COLO668 (cell line): ENCODE results near the gene JPH2.
A peak's percentile ranks its signal among the peaks of the same experiment; 100 is the strongest.
"Not testable (repeated sequence)": the region's sequence is repeated elsewhere in the genome, so short reads cannot be mapped to it uniquely, and the experiment has no call there.

ENCODE experiments used
- DNase-seq: peaks from one replicate; lab custom pipeline; 2025; ENCODE audit not compliant: unreplicated experiment; lab: John Stamatoyannopoulos, UW

The JPH2 gene

DNA sequence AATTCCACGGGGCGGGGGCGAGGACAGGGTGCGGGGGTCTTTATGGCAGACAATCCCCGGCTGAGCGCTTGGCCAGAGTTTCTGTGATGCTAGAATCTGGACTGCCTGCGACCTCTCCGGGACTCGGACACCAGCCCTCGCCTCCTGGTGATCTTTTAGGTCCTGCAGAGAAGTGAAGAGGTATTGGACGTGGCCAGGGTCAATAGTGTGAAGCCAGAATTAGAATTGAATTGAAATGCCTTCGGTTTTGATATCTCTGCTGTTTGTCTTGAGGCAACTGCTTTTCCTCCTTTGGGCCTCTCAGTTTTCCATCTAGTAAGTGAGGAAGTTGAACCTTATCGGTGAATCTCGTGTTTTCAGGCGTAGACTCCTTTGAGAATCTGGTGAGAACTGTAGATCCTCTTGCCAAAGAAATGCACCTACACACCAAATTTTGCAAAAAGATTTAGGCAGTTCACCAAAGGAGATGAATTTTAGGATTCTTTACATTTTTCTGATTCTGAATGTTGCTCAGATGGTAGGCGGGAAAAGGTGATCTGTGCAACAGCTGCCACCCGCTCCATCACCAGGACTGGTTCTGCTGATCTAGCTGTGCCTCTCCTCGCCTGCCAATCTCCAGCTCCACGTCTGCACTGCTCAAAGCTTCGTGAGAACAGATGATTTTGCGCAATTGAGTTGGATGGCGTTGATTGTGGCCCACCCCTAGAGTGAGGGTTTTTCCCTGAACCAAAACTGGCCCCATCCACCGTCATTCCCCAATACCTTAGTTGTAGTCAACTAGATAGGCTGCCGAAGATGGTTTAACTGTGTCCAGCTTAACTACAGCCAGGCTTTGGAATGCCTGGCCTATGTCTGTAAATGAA, 24.4 kb upstream of the JPH2 start:
- DNase-seq, result peak; percentile 33

DNA sequence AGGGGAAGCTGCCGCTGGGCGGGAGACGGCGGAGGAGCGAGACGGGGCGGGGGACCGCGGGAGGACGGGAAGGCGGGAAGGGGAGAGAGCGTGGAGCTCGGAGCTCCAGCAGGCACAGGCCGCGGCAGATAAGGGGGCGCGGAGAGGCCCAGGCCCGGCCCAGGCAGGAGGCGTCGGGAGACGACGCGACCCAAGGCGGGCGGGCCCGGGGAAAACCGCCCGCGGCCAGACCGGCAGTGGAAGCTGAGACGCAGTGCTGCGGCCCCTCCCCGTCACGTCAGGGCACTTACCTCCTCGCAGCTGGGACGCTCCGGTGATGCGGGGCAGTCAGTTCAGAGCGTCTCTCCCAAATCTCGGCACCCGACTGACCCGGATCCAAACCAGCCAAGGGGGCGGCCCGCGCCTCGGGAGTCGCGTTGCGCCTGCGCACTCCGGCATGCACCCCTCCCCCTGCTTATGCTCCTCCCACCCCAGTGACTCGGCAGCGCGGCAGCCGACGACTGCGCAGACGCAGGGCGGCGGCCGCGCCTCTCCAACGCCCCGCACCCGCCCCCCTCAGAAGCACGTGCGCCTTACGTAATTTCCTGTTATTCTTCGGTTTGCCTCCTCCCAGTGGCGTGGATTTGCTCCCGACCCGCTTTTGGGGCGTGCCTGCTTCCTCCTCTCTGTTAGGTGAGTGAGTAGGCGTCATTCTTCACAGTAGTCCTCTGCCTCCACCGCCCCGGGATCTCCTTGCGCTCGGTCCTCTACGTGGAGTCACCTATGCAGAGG, 23.6 kb upstream of the JPH2 start, which contains the start of gene OSER1:
Gene OSER1 (minus strand): TSS at position 366 of the 771 bp plus-strand sequence. CDS start 3,814 bp downstream, outside the sequence.
- DNase-seq, result peak; percentile 98

DNA sequence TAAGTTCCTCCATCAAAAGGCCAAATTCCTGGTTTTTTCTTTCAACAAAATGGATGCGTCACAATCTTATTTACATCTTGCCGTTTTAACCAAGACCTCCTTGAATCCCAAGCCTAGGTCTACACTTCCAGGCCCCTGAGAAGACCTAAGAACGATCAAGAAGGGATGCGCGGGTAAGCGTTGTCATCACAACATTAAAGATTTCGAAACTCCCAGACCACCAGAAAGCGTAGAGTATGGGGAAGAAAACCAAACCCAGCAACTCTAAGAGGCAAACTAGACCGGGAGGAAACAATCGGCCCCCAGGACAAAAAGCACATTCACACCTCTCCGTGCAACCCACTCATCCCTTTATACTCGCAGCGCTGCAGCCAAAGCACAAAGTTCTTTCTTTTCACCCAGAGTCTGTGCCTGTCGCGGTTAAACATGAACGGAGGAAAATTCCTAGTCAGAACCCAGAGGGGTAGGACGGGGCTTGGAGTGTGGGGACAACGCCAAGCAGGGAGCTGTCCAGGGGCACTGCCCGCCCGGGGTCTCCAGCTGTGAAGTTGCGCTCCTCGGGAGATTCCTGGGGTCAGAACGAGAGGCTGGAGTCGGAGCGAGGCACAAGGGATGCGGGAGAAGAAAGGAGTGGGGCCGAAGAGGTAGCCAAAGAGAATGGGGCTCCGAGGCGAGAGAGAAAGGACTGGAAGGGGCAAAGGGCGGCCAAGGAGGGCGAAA, 22.9 kb upstream of the JPH2 start:
- no peak for DNase-seq

DNA sequence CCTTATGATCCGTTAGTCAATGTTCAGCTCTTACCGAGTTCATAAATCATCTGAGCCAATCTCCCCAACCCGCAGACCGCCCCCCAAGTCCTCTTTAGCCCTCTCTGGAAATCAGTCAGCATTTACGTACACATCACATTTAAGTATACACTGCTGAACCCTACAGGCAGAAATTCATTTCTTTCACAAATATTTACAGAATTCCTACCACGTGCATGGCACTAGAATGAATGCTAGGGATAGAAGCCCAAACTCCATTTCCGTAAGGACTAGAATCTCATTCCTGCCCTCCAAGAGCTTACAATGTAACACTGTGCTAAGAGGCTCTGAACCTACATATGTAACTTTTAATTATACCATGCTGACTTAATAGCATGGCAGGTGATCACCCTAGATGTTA, 21.8 kb upstream of the JPH2 start:
- no peak for DNase-seq

DNA sequence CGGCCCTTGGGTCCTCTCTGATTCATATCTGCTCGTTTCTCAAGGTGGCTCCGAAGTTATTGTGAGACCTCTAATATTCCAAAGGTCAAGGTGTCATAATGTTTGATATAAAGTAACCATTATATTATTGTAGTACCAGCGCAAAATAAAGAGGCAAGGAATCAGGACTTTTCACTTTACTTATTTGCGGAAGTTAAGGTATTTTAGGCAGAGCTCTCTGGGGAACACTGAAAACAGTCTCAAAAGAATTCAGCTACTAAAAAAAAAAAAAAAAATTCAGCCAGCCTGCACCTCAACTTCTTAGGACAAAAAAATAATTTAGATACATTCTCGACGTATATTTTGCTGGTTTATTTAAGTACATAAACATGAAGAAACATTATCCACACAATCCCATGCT, 21.2 kb upstream of the JPH2 start:
- no peak for DNase-seq

DNA sequence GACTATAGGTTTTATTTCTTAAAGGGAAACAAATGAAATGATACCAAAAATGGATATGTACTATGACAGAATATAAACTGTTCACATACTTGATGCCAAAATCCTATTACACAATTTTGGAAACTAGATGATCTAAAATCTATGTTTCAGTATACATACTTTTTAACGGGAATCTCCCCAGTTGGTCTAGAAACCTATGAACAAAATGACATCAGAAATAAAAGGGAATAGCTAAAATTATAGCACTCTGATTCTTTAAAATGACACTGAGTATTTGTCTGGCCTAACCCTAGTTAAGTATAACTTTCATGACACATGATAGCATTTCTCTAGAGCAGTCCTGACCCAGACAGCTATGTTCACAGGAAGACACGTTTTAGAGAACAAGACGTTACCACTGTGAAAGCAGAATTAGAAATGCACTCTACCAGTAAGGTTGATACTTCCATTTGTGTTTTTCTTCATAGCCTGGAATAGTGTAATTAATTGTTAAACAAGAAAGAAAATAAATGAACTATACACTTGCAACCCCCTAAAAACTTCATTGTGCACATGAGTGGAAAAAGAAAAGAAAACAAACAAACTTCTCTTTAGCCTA, 20.2 kb upstream of the JPH2 start:
- no peak for DNase-seq

DNA sequence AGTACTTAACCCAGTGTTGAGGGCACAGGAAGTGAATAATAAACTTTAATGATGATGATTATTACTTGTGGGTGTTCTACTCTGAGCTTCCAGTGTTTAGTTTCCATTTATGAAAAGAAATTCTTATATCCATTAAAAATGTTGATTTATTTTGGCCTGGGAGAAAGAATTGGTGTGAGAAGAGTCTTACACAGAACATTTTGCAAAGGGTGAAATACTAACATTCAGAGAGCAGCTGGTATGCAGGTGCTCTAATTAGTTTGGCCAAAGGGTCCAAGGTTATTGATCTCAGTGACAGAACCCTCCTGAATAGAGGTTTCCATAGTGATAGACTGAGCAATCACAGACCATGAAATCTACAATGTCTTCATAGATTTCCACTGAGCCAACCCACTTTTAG, 19.1 kb upstream of the JPH2 start:
- no peak for DNase-seq

DNA sequence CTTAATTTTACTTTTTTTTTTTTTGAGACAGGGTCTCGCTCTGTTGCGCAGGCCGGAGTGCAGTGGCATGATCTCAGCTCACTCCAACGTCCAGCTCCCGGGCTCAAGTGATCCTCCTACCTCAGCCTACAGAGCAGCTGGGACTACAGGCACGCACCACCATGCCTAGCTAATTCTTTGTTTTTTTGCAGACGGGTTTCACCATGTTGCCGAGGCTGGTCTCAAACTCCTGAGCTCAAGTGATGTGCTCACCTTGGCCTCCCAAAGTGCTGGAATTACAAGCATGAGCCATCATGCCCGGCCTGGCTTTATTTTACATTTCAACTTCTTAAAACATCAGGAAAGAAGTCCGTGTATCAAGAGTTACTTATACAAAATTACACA, 17.8 kb upstream of the JPH2 start:
- DNase-seq, result no peak

DNA sequence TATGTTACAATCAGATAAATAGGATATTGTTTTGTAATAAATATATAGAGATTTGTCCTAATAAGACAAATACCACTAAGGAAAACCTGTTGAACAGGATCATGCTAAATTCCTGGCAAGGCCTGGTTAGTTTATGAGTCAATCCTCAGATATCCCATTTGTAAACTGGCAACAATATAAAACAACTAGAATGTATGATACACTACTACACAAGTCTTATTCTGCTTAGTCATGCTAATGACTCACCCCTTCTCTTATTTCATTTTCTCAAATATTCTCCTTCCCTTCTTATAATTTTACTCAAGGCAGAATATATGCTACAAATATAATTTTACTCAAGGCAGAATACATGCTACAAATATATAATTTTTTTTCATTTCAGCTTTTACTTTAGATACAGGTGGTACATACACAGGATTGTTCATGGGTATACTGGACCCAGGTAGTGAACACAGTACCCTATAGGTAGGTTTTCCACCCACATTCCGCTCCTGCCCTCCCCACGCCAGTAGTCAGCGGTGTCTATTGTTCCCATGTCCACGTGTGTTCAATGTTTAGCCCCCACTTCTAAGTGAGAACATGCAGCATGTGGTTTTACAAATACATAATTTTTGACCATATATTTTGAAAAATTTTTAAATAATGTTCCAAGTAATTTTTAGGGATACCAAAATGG, 17.3 kb upstream of the JPH2 start:
- no peak for DNase-seq

DNA sequence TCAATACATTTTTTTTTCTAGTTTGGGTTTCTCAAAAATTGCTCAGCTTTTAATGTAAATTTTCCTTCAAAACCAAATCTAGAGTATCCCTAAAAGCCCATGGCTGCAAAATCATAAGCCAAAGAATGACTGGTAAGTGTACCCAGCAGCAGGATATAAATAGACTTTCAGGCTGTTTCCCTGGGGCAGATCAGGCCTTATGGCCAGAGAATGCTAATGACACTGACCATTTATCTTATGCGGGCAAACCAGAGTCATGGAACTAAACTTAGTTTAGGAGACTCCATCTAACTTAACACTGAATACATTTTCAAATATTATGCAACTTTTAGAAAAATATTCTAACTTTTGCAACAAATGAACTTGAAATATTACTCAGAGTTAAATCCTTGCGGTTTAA, 16.2 kb upstream of the JPH2 start:
- no peak for DNase-seq

DNA sequence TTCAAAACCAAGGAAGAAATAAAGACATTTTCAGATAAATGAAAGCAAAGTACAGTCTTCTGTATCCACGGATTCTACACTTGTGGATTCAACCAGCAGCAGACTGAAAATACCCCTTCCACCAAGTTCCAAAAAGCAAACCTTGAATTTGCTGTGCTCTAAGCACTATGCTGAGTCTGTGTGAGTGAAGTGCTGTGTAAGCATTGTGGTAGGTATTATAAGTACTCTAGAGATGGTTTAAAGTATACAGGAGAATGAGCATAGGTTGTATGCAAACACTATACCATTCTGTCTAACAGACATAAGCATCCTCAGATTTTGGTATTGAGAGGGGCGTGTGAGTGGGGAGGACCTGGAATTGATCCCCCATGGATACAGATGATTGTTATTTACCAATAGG, 14.0 kb upstream of the JPH2 start:
- no peak for DNase-seq

DNA sequence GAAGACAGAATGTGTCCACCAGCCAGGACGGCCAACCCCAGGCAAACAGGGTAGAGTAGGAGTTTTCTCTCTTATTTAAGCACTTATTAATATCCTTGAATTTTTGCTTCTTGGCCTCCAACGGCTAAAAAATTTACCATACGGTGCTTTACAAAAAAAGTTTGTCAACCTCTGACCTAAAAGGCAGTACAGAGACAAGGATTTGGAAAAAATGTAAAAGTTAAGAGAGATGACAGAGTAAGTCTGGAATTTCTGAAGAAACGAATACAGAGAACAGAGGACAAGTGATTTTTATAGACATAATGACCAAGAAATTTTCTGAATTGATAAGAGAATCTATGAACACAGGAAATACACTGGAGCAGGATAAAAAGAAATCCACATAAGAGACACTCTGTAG, 13.4 kb upstream of the JPH2 start:
- no peak for DNase-seq

DNA sequence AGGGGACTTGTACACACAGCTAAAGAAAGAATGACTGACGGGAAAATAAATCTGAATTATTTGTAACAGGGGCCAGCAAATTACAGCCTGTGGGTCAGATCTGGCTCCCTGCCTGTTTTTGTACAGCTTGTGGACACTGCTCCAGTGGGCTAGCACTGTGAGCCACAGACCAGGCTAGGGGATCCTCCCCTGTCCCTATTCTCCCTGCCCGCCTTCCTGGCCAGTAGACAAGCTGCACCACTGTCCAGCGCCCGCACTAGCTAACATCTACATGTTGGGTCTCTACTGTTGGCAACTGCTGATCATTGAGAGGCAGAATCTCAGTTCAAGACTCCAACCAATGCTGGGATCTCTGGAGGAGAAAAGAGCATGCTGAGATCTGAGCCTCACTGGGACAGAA, 12.9 kb upstream of the JPH2 start:
- DNase-seq, result no peak

DNA sequence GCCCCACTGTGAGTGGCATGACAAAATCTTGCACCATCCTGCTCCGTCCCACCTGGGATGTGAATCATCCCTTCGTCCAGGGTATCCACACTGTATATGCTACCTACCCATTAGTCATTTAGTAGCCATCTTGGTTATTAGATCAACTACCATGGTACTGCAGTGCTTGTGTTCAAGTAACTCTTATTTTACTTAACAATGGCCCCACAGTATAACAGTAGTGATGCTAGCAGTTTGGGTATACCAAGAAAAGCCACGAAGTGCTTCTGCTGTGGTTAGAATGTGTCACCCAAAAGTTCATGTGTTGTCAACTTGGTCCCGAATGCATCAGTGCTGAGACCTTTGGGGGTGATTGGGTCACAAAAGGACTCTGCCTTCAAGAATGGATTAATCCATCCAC, 11.9 kb upstream of the JPH2 start:
- DNase-seq, result no peak

DNA sequence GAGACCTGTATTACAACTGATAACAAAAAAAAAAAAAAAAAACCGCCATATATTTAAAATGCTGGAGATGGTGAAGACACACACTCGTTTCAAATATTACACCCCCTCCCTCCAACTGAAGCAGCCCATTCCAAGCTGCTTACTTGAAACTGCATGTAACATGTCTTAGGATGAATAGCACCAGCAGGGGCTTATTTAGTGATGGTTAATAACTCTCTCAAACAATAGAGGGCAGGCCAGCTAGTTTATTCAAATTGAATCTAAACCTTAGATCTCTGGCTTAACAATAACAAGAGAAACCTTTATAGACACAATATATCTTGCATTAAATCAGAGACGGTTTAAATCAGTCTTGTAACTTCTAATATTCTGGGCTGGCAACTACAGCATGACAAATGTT, 9.3 kb upstream of the JPH2 start:
- no peak for DNase-seq

DNA sequence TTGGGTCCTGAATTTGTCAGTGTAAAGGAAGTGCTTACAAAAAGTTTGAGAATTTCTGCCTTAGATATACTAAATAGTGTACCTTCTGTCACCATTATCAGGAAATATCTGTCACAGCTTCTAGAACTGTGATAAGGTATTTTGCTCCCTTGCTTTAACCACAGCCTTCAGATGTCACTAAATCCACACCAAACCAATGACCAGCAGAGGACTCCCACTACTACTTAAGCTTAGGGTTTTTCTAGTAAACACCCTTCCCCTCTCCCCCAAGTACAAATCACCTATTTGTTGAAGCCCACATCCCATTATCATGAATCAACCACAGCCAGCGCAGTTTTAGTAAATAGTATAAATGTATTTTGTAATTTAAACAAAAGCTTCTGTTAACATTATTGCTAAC, 8.6 kb upstream of the JPH2 start:
- DNase-seq, result no peak

DNA sequence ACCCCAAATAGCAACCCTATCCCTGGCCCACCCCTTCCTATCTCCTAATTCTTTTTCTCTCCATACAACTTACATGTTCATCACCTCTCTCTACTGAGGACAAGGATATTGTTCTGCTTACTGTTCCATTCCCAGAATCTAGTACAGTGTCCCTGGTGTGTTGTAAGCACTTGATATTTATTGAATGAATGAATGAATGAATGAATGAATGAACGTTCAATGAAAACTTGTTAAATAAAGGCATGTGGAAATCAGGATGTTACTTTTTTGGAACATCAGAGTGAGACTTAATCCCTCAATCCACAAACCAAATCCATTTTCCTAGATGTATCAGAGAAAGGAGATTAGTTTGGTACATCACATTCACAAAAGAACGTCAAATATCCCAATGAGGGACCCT, 6.8 kb upstream of the JPH2 start:
- DNase-seq, result no peak

DNA sequence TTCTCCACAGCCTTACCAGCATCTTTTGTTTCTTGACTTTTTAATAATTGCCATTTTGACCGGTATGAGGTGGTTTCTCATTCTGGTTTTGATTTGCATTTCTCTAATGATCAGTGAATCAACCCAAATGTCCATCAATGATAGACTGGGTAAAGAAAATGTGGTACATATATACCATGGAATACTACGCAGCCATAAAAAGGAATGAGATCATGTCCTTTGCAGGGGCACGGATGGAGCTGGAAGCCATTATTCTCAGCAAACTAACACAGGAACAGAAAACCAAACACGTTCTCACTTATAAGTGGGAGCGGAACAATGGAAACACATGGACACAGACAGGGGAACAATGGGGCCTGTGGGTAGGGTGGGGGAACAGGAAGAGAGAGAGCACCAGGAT, 4.7 kb upstream of the JPH2 start:
- DNase-seq, result not testable (repeated sequence)

DNA sequence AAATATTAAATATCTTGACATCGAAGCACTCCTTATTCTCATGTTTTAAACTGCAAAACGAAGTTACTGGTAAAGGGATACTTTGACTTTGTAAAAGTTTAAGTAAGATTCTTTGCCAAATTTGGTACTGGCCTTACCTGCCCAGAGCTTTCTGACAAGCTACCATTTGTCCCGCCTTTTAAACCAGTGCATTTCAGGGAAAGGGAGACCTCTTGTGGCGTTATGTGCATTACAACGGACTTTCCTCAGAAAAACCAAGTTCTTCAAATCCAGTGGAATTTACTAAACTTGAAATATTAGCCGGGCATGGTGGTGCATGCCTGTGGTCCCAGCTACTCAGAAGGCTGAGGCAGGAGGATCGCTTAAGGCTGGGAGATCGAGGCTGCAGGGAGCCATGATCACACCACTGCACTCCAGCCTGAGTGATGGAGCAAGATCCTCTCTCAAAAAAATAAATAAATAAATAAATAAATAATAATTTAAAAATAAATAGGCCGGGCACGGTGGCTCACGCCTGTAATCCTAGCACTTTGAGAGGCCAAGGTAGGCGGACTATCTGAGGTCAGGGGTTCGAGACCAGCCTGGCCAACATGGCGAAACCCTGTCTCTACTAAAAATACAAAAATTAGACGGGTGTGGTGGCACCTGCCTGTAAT, 3.3 kb upstream of the JPH2 start:
- DNase-seq, result peak; percentile 37

DNA sequence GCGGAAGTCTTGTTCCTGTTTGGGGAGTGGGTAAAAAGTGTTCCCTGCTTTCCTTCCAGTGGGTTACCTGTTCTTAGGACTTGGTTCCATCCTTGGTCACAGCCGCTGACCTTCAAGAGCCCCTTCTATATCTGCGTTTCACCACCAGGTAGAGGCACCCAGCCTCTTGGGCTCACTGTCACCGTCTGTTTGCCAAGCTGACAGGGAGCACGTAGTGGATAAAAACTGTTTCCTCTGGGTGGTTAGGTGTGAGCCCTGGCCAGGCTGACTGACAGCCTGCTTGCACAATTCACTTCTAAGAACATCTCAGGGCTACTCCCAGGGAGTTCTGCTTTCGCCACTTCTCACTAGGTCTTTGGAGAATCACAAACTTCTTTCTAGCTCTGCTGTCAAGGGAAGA, 1.8 kb upstream of the JPH2 start:
- no peak for DNase-seq
